Hepatocyte (in vitro differentiated cells): ENCODE data around the gene MAP4.

ENCODE experiments used
- CTCF ChIP-seq: fragments of 200-600 bp; sonication (generic); IDR thresholded peaks from 2 replicates; pipeline ENCODE4 v1.5.1; 2016; ENCODE audit warnings: antibody characterized with exemption, mild to moderate bottlenecking; ENCODE audit not compliant: poor library complexity
- EZH2 ChIP-seq: fragments of 200-600 bp; sonication (generic); IDR thresholded peaks from 2 replicates; pipeline ENCODE4 v1.6.1; 2016; ENCODE audit warnings: antibody characterized with exemption, mild to moderate bottlenecking, borderline replicate concordance

GRCh38 chr3:47803480-47804025 is 212.7 kb downstream of the MAP4 start:
- TF ChIP-seq CTCF = no peak
- no peak for TF ChIP-seq EZH2
